ENCODE results near the gene NBL1.

NBL1 gene

DNA sequence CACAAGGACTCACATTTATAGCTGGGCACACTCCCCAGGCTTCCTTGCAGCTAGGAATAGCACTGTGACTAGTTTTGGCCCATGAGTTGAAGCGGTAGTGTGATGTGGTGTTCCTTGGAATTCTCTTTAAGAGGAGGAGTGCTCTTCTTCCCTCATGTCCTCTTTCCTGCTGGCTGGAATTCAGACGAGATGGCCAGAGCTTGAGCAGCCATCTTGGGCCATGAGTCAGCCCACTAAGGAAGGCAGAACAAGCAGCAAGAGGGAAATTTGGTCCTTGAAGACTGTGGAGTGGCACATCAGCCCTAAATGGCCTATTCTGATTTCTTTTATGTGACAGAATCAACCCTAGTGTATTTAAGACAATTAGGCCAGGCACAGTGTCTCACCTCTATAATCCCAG is 40.6 kb downstream of the NBL1 start:
- Histone ChIP-seq H3F3A (ENCODE audit: insufficient read depth, low read length) (no peaks in the 10 kb centered on the region), H3K4me3 (ENCODE audit: low read length) (no peak overlapping the region), H3K9me2 (replicated peaks; ENCODE audit: insufficient read depth, low read length) (no peaks in the 10 kb centered on the region), H3K79me2 (ENCODE audit: low read length) (no peaks in the 10 kb centered on the region), H4K20me1 (ENCODE audit: insufficient read depth, low read length) (no peaks in the 10 kb centered on the region), H2AFZ (ENCODE audit: low read length) (no peak overlapping the region), H3K4me2 (ENCODE audit: low read depth, low read length) (no peak overlapping the region), H3K36me3 (replicated peaks; ENCODE audit: insufficient read depth, low read length) (no peaks in the 10 kb centered on the region), H3K4me1 (ENCODE audit: low read length) (no peaks in the 10 kb centered on the region), H3K9me3 (replicated peaks; ENCODE audit: insufficient read depth, low read length) (no peaks in the 10 kb centered on the region), H3K27me3 (replicated peaks; ENCODE audit: insufficient read depth, low read length) (no peaks in the 10 kb centered on the region), H3K9ac (ENCODE audit: low read length) (no peak overlapping the region), H3K27ac (ENCODE audit: low read length) (no peak overlapping the region)
- no peak for DNase-seq
- no peak for TF ChIP-seq EZH2 (optimal IDR thresholded peaks at IDR 0.05; ENCODE audit: low read depth, low read length)
- TF ChIP-seq EZH2phosphoT487 (IDR thresholded peaks at IDR 0.05; ENCODE audit: low read length) = no peak
- TF ChIP-seq CTCF (IDR thresholded peaks at IDR 0.05; ENCODE audit: low read length) = no peak

GRCh38 chr1:19685994-19686393 is 41.9 kb downstream of the NBL1 start:
- Histone ChIP-seq H3K4me3 (ENCODE audit: low read length) (no peak overlapping the region), H3K4me2 (ENCODE audit: low read depth, low read length) (no peak overlapping the region), H3K27me3 (replicated peaks; ENCODE audit: insufficient read depth, low read length) (no peaks in the 10 kb centered on the region), H2AFZ (ENCODE audit: low read length) (no peak overlapping the region), H3K9ac (ENCODE audit: low read length) (no peak overlapping the region), H3K9me3 (replicated peaks; ENCODE audit: insufficient read depth, low read length) (no peaks in the 10 kb centered on the region), H3K9me2 (replicated peaks; ENCODE audit: insufficient read depth, low read length) (no peaks in the 10 kb centered on the region), H3K36me3 (replicated peaks; ENCODE audit: insufficient read depth, low read length) (no peaks in the 10 kb centered on the region), H3K27ac (ENCODE audit: low read length) (no peak overlapping the region), H4K20me1 (ENCODE audit: insufficient read depth, low read length) (no peaks in the 10 kb centered on the region), H3K79me2 (ENCODE audit: low read length) (no peaks in the 10 kb centered on the region), H3F3A (ENCODE audit: insufficient read depth, low read length) (no peaks in the 10 kb centered on the region), H3K4me1 (ENCODE audit: low read length) (no peaks in the 10 kb centered on the region)
- TF ChIP-seq EZH2phosphoT487 (IDR thresholded peaks at IDR 0.05; ENCODE audit: low read length) (no peak), CTCF (IDR thresholded peaks at IDR 0.05; ENCODE audit: low read length) (no peak), EZH2 (optimal IDR thresholded peaks at IDR 0.05; ENCODE audit: low read depth, low read length) (no peak)
- DNase-seq = no peak

GRCh38 chr1:19687414-19687813 is 43.3 kb downstream of the NBL1 start:
- Histone ChIP-seq H3K9ac (ENCODE audit: low read length) (no peak overlapping the region), H3K4me2 (ENCODE audit: low read depth, low read length) (no peak overlapping the region), H4K20me1 (ENCODE audit: insufficient read depth, low read length) (no peaks in the 10 kb centered on the region), H3K27ac (ENCODE audit: low read length) (no peak overlapping the region), H2AFZ (ENCODE audit: low read length) (no peak overlapping the region), H3K4me3 (ENCODE audit: low read length) (no peak overlapping the region), H3K9me3 (replicated peaks; ENCODE audit: insufficient read depth, low read length) (no peaks in the 10 kb centered on the region), H3F3A (ENCODE audit: insufficient read depth, low read length) (no peaks in the 10 kb centered on the region), H3K79me2 (ENCODE audit: low read length) (no peaks in the 10 kb centered on the region), H3K36me3 (replicated peaks; ENCODE audit: insufficient read depth, low read length) (no peaks in the 10 kb centered on the region), H3K27me3 (replicated peaks; ENCODE audit: insufficient read depth, low read length) (no peaks in the 10 kb centered on the region), H3K9me2 (replicated peaks; ENCODE audit: insufficient read depth, low read length) (no peaks in the 10 kb centered on the region), H3K4me1 (ENCODE audit: low read length) (no peaks in the 10 kb centered on the region)
- TF ChIP-seq EZH2phosphoT487 (IDR thresholded peaks at IDR 0.05; ENCODE audit: low read length) (no peak), EZH2 (optimal IDR thresholded peaks at IDR 0.05; ENCODE audit: low read depth, low read length) (no peak), CTCF (IDR thresholded peaks at IDR 0.05; ENCODE audit: low read length) (no peak)
- DNase-seq = no peak
